HL-60 (cell line): Measurements from ENCODE around the gene PTPRD.

Experiments used
- CTCF ChIP-seq: IDR thresholded peaks from one replicate; pipeline ENCODE4 v1.5.1; 2011; ENCODE audit warnings: low read length, control low read depth, inconsistent platforms; ENCODE audit not compliant: insufficient read depth
- GABPA ChIP-seq: IDR thresholded peaks from 2 replicates; pipeline ENCODE4 v1.6.1; 2012; ENCODE audit warnings: low read depth
- POLR2AphosphoS5 ChIP-seq: IDR thresholded peaks from 2 replicates; pipeline ENCODE4 v1.6.1; 2012; ENCODE audit warnings: low read depth

GRCh38 chr9:9804109-9804508 is 808.7 kb downstream of the PTPRD start:
- TF ChIP-seq CTCF, result no peak
- no peak for TF ChIP-seq GABPA
- no peak for TF ChIP-seq POLR2AphosphoS5
